Activated T-helper 1 cell treated with Interleukin-2 at 50 U/mL for 16 hours (primary cell): ENCODE results near the gene MRPS18A.
"Not testable (repeated sequence)": the region's sequence is repeated elsewhere in the genome, so short reads cannot be mapped to it uniquely, and the experiment has no call there.

Experiments
- DNase-seq: peaks from one replicate; pipeline ENCODE4 v3.0.0-alpha.2; 2020; ENCODE audit warnings: low read depth

The MRPS18A gene

DNA sequence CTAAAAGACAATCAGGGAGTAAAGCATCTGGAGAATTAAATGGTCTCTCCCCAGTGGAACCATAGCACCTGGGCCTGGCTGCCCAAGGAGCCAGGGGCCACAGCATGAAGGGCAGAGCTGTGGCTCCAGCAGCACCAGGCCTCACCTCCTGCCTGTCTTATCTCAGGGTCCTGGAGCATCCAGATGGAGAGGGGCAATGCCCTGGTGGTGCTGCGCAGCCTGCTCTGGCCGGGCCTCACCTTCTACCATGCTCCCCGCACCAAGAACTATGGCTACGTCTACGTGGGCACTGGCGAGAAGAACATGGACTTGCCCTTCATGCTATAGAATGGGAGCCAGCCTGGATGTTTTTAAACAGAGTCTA, 17.0 kb downstream of the MRPS18A start:
- DNase-seq = no peak

DNA sequence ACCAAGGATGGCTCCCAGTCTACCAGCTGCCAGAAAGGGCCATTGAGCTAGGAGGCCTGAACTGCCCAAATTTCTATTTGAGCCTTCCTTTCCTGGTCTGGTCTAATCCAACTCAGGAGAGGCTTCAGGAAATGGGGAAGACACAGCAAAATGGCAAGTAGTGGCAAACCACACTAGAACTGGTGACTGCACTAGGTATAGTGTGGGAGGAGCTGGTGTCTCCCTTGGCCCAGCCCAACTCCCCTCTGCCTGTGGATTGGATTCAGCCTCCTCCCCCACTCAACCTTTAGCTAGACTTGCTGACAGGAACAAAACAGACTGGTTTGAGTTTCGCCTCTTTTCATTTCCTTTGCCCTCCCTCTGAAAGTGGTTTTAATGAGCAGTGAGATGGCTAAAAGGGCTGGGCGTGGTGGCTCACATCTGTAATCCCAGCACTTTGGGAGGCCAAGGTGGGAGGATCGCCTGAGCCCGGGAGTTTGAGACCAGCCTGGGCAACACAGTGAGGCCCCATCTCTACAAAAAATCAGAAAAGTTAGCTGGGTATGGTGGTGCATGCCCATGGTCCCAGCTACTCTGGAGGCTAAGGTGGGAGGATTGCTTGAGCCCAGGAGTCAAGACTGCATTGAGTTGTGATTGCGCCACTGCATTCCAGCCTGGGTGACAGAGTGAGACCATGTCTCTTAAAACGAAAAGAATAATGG, 17.5 kb downstream of the MRPS18A start:
- DNase-seq = no peak

DNA sequence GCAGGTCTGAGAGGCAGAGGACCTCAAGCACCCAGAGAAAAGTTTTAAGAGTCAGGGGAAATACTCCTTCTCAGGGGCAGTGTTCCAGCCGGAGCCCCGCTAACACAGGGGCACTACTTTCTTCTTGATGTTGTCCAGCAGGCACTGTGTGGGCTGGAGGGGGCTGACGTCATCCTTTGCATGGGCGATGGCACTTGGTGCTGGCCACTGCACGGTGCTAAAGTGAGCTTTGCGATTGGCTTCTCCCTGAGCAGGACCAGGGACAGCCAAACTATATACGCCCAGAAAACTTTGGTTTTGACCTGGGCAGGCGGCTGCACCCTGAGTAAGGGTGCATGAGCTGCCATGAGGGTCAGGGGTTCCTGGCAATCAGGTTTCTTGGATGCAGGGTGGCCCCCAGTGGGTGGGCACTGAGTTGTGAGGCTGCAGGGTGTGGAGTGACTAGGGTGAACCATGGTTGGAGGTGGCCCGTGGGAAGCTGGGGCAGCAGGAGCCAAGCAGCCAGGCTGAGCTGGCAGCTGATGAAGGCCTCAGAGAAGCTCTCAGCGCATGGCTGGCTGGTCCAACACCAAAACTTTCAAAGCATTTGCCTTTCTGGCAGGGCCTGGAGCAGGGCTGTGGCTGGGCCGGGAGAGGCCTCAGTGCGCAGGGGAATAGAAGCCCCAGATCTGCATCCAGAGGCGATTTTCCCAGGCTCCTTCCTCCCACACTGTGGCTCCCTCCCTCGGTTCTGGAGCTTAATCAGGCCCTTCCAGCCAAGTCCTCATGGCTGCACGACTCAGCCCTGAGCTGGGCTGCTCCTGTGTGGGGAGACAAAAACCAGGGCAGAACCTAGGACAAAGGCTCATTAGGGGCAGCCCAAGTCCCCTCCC, 18.3 kb downstream of the MRPS18A start:
- no peak for DNase-seq

DNA sequence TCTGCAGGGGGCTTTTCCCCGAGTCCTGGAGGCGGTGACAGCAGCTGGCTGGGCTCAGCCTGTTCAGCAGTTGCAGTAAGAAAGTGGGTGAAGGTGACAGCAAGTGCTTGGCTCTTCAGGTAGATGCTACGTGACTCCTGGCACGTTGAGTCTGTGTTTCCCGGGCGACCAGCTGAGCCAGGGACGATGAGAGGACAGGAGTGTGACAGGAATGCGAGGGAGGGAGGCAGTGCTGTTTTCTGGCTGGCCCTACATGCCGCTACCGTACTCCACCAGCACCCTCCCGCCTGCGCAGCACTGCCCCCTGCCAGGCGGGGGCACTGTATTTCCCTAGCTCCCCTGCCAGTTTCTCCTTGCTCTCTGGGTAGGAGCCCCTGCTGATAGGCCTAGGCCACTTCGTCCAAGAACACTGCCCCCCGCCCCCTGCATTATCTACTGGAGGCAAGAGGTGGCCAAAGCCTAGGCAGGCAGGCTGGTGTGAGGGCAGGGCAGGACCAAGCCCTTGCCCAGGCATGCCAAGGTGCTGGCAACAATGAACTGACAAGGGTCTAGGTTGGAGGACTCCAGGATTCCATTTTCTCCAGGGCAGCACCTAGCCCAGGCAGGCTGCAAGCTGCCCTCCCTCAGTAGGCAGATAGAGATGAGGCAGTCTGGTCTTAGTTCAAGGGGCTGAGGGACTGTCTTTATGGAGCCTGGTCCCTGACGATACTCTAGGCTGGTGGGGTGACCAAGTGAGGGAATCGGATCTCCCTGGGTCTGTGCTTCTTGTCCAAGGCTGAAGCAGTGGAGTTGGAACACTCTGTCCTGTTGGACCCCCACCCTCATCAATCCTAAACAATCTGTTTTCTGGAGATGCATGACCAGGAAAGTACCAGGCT, 19.2 kb downstream of the MRPS18A start:
- no peak for DNase-seq

DNA sequence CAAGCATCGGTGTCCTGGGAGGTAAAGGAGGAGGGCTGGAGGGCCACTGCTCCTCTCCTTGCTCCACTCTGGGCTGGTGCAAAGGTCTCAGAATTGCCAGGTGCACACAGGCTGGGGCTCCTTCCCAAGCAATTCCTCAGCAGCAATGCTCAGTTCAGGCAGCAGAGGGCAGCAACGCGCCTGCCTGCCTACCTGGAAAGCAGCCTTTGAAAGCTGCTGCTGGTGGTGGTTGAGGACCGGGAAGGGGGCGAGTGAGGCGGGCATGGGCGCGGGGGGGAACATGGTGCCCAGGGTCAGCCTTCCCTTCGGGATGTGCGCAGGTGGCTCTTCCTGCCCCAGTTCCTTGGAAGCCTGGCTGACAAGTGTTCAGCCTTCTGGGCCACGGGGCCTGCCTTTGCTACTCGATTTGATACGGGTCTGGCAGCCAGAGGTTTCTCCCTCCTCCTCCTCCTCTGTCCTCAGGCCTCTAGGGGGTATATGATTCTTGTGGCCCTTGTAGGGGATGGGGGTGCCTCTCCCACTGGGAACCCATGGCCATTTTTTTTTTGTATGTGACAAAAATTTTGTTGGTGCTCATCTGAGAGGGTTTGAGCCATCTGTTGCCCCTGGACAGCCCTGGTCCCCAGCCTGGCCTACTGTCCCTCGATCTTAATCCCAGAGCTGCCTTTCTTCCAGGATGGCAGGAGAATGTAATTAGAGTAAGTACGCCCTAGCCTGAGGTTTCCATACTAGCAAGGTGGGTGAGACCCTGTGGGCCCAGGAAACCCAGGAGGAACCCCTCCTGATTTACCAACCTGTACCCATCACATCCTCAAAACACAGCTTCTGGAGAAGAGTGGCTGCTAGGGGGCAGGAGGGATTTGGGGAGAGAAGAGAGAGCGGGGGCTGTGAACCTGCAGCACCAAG, 20.1 kb downstream of the MRPS18A start:
- peak; percentile 52 for DNase-seq

DNA sequence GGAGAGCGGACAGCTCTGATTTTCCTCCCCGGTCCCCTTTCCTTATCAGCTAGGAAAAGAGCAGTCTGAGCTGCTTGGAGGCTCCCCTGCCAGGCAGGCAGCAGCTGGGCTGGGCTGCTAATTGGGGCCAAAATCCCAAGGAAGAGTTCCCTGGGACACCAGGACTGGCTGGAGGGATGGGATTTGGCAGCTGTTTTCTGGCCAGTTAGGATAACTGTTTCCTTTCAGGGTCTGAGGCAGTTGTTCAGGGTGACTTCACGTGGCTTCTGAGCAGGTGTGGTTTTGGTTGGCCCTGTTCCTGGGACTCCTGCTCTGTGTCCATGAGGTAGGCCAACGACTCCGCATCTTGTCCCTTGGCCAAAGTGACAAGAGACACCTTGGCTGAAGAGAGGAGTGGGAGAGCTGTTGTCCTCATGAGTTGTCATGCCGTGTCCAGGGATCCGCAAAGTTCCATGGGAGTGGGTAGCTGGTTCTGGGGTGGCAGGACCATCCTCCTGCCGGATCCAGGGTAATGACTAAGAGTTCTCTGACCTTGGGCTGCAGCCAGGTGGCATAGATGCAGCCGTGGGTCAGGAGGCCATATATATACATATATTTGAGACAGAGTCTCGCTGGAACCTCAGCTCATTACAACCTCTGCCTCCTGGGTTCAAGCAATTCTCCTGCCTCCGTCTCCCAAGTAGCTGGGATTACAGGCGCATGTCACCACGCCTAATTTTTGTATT, 21.2 kb downstream of the MRPS18A start:
- DNase-seq = no peak

DNA sequence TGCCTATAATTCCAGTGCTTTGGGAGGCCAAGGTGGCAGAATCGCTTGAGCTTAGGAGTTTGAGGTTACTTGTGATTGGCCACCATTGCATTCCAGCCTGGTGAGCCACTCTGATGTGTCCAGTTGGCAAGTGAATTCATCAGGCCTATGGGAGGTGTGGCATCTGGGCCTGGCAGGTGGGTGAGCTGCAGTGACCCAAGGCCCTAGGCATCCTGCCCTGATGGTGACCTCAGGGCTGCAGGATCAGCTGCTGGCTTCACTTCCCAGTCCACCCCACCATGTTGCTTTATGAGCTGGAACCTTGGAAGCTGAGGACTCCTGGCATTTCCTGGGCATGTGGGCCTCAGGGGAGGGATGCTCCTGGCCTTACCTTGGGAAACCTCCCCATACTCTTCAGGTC, 22.2 kb downstream of the MRPS18A start:
- DNase-seq = no peak

DNA sequence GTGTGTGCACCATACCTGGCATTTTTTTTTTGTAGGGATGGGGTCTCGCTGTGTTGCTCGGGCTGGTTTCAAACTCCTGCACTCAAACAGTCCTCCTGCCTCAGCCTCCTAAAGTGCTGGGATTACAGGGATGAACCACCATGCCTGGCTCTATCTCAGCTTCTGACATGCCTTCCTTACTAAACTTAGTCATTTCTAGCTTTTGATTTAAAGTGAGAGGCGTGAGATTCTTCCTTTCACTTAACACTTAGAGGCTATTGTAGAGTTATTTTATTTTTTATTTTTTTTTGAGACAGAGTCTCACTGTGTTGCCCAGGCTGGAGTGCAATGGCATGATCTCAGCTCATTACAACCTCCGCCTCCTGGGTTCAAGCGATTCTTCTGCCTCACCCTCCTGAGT, 24.6 kb downstream of the MRPS18A start:
- not testable (repeated sequence) for DNase-seq

DNA sequence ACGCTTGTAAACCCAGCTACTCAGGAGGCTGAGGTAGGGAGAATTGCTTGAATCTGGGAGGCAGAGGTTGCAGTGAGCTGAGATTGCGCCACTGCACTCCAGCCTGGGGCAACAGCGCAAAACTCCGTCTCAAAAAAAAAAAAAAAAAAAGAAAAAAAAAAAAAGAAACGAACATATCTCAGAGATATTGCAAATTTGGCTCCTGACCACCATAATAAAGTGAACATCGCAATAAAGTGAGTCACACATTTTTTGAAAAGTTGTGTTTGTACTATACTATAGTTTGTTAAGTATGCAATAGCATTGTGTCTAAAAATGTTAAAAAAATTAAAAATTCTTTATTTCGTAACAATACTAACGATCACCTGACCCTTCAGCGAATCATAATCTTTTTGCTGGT, 29.4 kb downstream of the MRPS18A start:
- DNase-seq = no peak

DNA sequence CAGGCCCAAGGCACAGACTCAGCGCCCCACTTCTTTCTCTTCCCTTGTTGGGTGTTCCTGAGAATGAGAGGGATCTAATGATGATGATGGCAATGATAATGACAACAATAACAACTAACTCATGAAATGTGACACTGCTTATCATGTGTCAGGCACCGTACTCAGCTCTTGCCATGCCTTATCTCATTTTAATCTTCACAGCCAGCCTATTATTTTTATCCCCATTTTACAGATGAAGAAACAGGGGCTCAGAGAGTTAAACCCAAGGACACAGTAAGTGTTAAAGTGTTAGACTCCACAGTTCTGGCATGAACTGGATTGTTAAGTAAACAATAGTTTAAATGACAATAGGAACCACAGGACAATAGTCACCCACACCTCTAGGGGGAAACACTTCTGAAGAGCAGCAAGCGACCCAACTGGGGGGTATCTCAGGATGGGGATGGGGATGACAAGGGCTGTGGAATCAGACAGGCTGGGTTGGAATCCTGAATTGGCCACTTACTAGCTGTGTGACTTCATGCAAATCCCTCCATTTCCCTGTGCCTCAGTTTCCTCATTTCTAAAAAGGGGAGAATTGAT, 30.3 kb downstream of the MRPS18A start:
- DNase-seq = no peak

DNA sequence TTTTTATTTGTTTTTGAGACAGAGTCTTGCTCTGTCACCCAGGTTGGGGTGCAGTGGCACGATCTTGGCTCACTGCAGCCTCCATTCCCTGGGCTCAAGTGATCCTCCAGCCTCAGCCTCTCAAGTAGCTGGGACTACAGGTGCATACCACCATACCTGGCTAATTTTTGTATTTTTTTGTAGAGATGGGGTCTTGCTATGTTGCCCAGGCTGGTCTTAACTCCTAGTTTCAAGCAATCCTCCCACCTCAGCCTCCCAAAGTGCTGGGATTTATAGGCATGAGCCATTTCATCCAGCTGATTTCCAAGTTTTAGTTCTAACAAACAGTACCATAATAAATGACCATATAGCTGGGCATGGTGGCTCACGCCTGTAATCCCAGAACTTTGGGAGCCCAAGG, 34.8 kb downstream of the MRPS18A start:
- not testable (repeated sequence) for DNase-seq

DNA sequence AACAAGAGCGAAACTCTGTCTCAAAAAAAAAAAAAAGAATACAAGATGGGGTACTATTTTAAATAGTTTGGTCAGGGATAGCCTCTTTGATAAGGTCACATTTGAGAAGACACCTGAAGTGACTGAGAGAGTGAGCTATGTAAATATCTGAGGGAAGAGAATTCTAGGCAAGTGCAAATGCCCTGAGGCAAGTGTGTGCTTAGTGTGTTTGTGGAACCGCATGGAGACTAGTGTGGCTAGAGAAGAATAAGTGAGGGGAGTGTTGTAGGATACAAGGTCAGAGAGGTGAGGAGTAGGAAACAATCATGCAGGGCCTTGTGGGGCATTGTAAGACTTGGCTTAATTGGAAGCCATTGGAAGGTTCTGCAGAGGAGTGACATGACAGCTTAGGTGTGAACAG, 39.3 kb downstream of the MRPS18A start:
- no peak for DNase-seq

DNA sequence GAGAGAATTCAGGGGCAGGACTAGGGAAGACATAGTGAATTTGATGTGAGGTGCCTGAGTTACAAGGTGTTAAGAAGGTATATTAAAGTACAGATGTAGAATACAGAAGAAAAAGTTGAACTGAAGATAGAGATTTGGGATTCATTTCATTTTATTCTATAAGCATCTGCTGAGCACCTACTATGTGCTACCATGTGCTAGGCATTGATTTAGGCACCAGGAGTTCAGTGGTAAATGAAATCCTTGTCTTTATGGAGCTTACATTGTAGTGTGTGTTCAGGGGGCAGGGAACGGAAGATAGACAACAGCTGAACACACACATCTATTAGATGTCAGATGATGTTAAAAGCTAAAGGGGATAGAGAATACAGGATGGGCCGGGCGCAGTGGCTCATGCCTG, 40.0 kb downstream of the MRPS18A start:
- DNase-seq = no peak

DNA sequence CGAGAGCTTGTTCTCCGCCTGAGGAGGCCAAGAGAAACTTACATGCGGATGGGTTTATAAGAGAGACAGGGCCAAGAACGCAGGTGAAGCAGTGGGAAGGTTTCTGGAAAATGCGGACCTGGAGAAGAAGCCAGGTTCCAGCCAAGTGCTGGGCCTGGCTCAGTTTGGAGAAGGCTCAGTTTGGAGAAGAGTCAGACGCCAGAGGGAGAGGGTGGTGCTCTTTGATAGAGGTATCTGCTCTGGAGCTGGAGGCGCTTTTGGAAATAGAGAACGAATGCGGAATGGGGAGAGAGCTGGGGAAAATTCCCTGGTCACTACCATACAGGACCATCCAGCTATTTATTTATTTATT, 42.0 kb downstream of the MRPS18A start:
- no peak for DNase-seq

DNA sequence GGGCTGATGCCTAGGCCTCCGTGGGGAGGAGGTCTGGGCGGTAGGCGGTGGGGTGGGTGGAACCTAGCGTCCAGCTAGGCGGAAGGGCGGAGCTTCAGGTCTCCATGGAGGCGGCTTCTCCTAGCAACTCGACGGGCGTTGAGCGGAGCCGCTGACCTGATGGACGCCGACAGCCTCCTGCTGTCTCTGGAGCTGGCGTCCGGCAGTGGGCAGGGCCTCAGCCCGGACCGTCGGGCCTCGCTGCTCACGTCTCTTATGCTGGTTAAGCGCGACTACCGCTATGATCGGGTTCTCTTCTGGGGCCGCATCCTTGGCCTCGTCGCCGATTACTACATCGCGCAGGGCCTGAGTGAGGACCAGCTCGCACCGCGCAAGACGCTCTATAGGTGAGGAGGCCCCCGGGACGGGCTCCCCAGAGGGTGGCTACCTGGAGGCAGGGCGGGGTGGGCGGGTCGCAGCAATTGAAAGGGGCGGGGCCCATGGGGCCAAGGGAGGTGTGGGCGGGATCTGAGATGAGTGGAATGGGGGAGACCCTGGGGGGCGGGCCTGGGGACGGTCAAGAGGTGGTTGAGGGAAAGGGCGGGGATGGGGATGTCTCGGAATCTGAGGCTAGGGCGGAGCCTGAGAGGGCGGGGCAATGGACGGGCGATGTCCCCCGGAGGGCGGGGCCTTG, 42.5 kb downstream of the MRPS18A start, which contains the start of gene RSPH9:
RSPH9 (plus strand) TSS at position 97 of the 673 bp plus-strand sequence; CDS start at position 160, 63 bp downstream.
- peak; percentile 33 for DNase-seq

DNA sequence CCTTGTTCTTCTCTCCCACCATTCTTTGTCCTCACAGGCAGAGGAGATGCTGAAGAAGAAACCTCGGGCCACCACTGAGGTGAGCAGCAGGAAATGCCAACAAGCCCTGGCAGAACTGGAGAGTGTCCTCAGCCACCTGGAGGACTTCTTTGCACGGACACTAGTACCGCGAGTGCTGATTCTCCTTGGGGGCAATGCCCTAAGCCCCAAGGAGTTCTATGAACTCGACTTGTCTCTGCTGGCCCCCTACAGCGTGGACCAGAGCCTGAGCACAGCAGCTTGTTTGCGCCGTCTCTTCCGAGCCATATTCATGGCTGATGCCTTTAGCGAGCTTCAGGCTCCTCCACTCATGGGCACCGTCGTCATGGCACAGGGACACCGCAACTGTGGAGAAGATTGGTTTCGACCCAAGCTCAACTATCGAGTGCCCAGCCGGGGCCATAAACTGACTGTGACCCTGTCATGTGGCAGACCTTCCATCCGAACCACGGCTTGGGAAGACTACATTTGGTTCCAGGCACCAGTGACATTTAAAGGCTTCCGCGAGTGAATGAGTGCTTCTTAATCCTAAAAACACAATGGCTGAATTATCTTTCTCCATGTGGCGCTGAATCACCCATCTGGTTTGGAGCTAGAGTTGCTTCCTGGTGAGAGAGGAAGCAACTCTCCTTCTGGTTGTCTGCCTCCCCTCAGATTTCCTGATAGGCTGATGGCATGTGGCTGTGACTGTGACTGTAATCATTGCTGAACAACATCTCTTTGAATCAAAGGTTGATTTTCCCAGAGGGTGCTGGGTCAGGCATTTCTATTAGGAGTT, 47.4 kb downstream of the MRPS18A start:
- no peak for DNase-seq

DNA sequence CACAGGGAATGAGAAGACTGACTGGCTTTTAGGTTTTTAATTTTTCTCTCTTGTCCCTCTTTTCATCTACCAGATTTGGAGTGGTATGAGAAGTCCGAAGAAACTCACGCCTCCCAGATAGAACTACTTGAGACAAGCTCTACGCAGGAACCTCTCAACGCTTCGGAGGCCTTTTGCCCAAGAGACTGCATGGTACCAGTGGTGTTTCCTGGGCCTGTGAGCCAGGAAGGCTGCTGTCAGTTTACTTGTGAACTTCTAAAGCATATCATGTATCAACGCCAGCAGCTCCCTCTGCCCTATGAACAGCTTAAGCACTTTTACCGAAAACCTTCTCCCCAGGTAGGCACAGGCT, 51.3 kb downstream of the MRPS18A start:
- no peak for DNase-seq

DNA sequence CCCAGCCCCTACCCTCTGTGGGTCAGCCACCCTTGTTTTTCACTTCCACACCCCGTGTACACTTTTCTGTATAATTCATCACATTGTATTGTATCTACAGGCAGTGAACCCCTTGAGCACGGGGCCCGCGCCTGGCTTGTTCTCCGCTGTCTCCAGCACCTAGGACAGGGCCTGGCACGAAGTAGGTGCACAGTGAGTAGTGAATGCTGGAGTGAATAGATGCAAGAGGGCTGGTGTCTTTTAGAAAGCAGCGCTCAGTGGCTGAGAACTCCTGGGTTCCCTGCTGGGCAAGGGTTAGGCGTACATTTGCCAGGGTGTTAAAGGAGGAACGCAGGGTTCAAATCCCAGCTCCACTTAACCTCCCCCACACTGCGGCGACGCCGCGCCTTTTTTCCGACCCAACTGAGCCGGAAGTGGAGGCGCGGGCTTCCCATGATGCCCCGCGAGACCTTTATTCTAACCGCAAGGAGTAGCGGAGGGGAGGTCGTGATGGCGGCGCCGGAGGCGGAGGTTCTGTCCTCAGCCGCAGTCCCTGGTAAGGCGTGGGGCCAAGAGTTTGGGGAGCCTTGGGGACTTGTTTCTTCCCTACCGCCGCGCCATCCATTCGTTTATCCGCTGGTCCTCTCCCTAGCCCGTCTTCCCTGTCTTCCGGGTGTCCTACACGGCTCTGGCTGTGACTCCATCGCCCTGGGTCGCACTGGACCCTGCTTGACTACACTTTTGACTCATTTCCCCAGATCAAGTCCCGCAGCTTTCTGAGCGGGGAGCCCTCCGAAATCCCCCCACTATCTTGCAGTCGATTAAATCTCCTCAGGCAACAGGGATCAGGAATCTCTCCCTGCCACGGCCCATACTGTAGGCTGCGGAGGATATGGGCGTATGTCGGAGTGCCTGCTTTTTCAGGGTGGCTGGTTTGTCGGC, 51.9 kb downstream of the MRPS18A start, which contains the start of gene MAD2L1BP:
MAD2L1BP (plus strand) TSS at position 454 of the 921 bp plus-strand sequence; CDS start at position 490, 36 bp downstream.
- DNase-seq = peak; percentile 79
